ENCODE results near the gene BMAL1. TPM values are rescaled to one million over a fixed set of nuclear protein-coding genes. Genes with fewer than 3 reads are reported as not detected.

BMAL1 gene
- total RNA-seq, 1 experiment from 2014 or later = 3.3 TPM

DNA sequence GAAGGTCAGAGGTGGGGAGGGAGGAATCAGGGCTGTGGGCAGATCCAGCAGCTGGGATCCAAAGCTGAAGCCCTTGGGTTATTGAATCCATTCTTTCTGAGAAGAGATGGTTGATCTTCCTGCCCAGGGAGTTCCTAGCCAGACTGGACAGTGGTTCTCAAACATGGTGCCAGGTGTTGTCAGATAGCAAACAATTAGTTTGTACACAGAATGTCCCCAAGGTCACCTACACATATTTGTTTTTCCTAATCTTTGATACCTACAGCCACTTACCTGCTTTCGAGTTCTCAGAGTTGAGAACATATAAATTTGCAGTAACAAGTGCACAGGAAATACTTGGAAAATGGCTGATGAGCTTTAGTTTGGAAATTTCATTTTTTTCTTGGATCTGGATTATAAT is 54.5 kb downstream of the BMAL1 start:
- H3K27me3 Mint-ChIP-seq (ENCODE audit: low read depth) = no peaks in the 10 kb centered on the region
- no peak overlapping the region for H3K9ac ChIP-seq (ENCODE audit: extremely low read depth, insufficient read length, low read length)

More for the DNA sequence above, 54.5 kb downstream of the BMAL1 start:
- Histone ChIP-seq H3K79me1 (ENCODE audit: insufficient read depth, low read depth, low read length, poor library complexity, severe bottlenecking) (no peaks in the 10 kb centered on the region), H3K9me3 (ENCODE audit: control insufficient read depth, low read depth, low read length) (no peaks in the 10 kb centered on the region), H4K20me1 (ENCODE audit: control insufficient read depth, insufficient read depth, insufficient read length) (no peaks in the 10 kb centered on the region), H2BK15ac (ENCODE audit: low read depth, low read length) (no peak overlapping the region), H4K8ac (replicated peaks; ENCODE audit: insufficient read length, low read depth, low read length) (no peak overlapping the region), H3K4me1 (ENCODE audit: insufficient read depth, low read length) (no peaks in the 10 kb centered on the region), H3K23ac (ENCODE audit: insufficient read length, low read depth, low read length) (no peak overlapping the region), H3K56ac (ENCODE audit: insufficient read length, low read depth, low read length) (no peak overlapping the region), H3K4ac (ENCODE audit: low read depth, low read length) (no peak overlapping the region), H2AK5ac (ENCODE audit: insufficient read length, low read length) (no peak overlapping the region), H4K5ac (ENCODE audit: insufficient read length, low read depth, low read length) (no peak overlapping the region), H2BK12ac (ENCODE audit: insufficient read length, low read depth, low read length) (no peak overlapping the region), H3K79me2 (ENCODE audit: insufficient read depth, low read length) (no peaks in the 10 kb centered on the region), H3K14ac (ENCODE audit: insufficient read depth, low read length) (no peak overlapping the region), H3K27me3 (ENCODE audit: insufficient read depth, low read length) (no peaks in the 10 kb centered on the region), H4K91ac (ENCODE audit: insufficient read length, low read depth, low read length) (no peak overlapping the region), H2BK5ac (ENCODE audit: insufficient read length, low read length) (no peak overlapping the region), H3K27ac (ENCODE audit: insufficient read length, low read depth, low read length) (no peak overlapping the region), H2AFZ (ENCODE audit: low read length) (no peak overlapping the region), H3K4me2 (ENCODE audit: insufficient read depth, insufficient read length, low read length) (no peak overlapping the region), H2BK120ac (ENCODE audit: low read depth, low read length, poor library complexity, severe bottlenecking) (no peak overlapping the region), H2BK20ac (ENCODE audit: low read depth, low read length, poor library complexity, severe bottlenecking) (no peak overlapping the region), H3K18ac (ENCODE audit: insufficient read length, low read depth, low read length) (no peak overlapping the region), H3K23me2 (ENCODE audit: insufficient read length, low read depth, low read length, poor library complexity, severe bottlenecking) (no peaks in the 10 kb centered on the region), H3T11ph (ENCODE audit: low read length) (no peak overlapping the region)
- no peak overlapping the region; a peak in 1 of 7 replicates for H3K27ac Mint-ChIP-seq
- TF ChIP-seq, protein P1, sequence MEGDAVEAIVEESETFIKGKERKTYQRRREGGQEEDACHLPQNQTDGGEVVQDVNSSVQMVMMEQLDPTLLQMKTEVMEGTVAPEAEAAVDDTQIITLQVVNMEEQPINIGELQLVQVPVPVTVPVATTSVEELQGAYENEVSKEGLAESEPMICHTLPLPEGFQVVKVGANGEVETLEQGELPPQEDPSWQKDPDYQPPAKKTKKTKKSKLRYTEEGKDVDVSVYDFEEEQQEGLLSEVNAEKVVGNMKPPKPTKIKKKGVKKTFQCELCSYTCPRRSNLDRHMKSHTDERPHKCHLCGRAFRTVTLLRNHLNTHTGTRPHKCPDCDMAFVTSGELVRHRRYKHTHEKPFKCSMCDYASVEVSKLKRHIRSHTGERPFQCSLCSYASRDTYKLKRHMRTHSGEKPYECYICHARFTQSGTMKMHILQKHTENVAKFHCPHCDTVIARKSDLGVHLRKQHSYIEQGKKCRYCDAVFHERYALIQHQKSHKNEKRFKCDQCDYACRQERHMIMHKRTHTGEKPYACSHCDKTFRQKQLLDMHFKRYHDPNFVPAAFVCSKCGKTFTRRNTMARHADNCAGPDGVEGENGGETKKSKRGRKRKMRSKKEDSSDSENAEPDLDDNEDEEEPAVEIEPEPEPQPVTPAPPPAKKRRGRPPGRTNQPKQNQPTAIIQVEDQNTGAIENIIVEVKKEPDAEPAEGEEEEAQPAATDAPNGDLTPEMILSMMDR (conservative IDR thresholded peaks at IDR 0.05) = no peak
- H3K4me3 Mint-ChIP-seq = no peak overlapping the region
- H3K9me3 Mint-ChIP-seq = no peaks in the 10 kb centered on the region
- no peaks in the 10 kb centered on the region for H3K36me3 Mint-ChIP-seq (ENCODE audit: insufficient read depth in 1 of 3, low read depth in 3 of 3)
- H3K4me1 Mint-ChIP-seq = peaks cover 3 to 4% of the 10 kb centered on the region in 2 experiments; a peak in 2 of 4 replicates
- no CpG with 5 or more reads among the region's 1 CpG for WGBS (ENCODE audit: extremely low coverage, insufficient read length, low lambda C conversion rate)
- no peak for DNase-seq
